Esophagus muscularis mucosa (tissue), 3 donors: ENCODE results near the gene PAF1.

Experiments used
- CTCF ChIP-seq, 3 experiments: fragments of 200-600 bp in 2 of 3; fragments of 450-650 bp in 1 of 3; sonication (generic) in 2 of 3; IDR thresholded peaks; one replicate each; pipeline ENCODE4 v1.5.1; 2017 to 2019; ENCODE audit warnings: antibody characterized with exemption in 3 of 3, mild to moderate bottlenecking in 2 of 3, moderate library complexity in 1 of 3
- POLR2AphosphoS5 ChIP-seq, 2 donors: sonication (generic); formaldehyde crosslinking; IDR thresholded peaks; one replicate each; pipeline ENCODE4 v1.6.1; 2017; ENCODE audit warnings: antibody characterized with exemption in 2 of 2

DNA sequence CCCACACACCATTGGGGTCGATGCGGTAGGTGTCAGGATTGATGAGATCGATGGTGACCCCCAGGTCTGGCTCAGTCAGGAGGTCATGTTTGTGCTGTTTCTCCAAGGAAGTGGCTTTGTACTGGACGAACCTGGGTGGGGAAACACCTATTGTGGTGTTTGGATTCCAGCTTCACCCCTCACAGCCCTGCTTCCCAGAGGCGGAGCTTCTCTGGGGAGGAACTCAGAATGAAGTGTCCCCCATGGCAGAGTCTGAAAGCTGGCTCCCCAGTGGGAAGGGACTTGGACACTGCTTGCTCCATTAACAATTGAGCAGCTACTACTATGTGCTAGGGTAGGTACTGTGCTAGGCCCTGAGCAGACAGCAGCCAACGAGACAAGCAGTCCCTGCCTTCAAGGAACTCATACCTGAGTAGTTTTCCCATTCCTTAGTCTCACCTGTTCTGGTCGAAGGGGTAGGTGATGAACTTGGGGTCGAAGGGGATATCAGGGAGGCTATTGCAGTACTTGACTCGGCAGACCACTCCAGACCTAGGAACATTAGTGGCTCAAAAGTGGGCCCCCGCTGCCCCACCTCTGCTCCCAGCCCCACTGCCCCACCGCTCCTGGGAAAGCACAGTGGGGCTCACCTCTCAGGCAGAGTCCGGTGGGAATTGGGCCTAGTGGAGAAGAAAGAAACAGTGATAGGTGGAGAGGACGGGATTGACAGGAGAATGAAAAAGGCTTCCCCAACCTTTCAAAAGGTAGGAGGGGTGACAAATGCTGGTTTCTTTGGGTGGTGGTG is 1.1 kb downstream of the PAF1 start:
- TF ChIP-seq CTCF (IDR thresholded peaks at IDR 0.05) (no peak), POLR2AphosphoS5 (IDR thresholded peaks at IDR 0.05) (no peak)
